ENCODE data around the gene DRC7.
"Not testable (repeated sequence)": the region's sequence is repeated elsewhere in the genome, so short reads cannot be mapped to it uniquely, and the experiment has no call there.

DRC7 gene

GRCh38 chr16:57765160-57765728 is 70.6 kb downstream of the DRC7 start:
- in situ Hi-C loops (cut with MboI; ENCODE audit: low pct_unique_long_range_greater_than_20kb, low sequenced_read_pairs): loop anchor here (25.0 kb wide), 1 partner anchor 222 kb away; a partner anchor contains a TSS
- no peak for DNase-seq

- no peak for DNase-seq
- in situ Hi-C loops (cut with MboI; ENCODE audit: low pct_unique_long_range_greater_than_20kb, low sequenced_read_pairs): loop anchor here (25.0 kb wide), 1 partner anchor 220 kb away; a partner anchor contains a TSS
These were observed 72.2 kb downstream of the DRC7 start for GRCh38 chr16:57766714-57767348.

- DNase-seq: no peak
- in situ Hi-C loops (cut with MboI; ENCODE audit: low pct_unique_long_range_greater_than_20kb, low sequenced_read_pairs): loop anchor here (25.0 kb wide), 1 partner anchor 218 kb away; a partner anchor contains a TSS
These were observed 75.0 kb downstream of the DRC7 start for GRCh38 chr16:57769541-57770145.

- DNase-seq: no peak
- in situ Hi-C loops (cut with MboI; ENCODE audit: low pct_unique_long_range_greater_than_20kb, low sequenced_read_pairs): loop anchor here (25.0 kb wide), 1 partner anchor 217 kb away; a partner anchor contains a TSS
These were observed 75.8 kb downstream of the DRC7 start for GRCh38 chr16:57770361-57770760.

- in situ Hi-C loops (cut with MboI; ENCODE audit: low pct_unique_long_range_greater_than_20kb, low sequenced_read_pairs): loop anchor here (25.0 kb wide), 1 partner anchor 216 kb away; a partner anchor contains a TSS
- no peak for DNase-seq
These were observed 76.7 kb downstream of the DRC7 start for GRCh38 chr16:57771141-57771785.

GRCh38 chr16:57773019-57773418 is 78.4 kb downstream of the DRC7 start:
- in situ Hi-C loops (cut with MboI; ENCODE audit: low pct_unique_long_range_greater_than_20kb, low sequenced_read_pairs): loop anchor here (25.0 kb wide), 1 partner anchor 214 kb away; a partner anchor contains a TSS

GRCh38 chr16:57773655-57774295 is 79.2 kb downstream of the DRC7 start:
- in situ Hi-C loops (cut with MboI; ENCODE audit: low pct_unique_long_range_greater_than_20kb, low sequenced_read_pairs): loop anchor here (25.0 kb wide), 1 partner anchor 214 kb away; a partner anchor contains a TSS
- no peak for DNase-seq

More at GRCh38 chr16:57773019-57773418, 78.4 kb downstream of the DRC7 start:
- no peak for DNase-seq

GRCh38 chr16:57774705-57775285 is 80.2 kb downstream of the DRC7 start:
- DNase-seq: no peak
- in situ Hi-C loops (cut with MboI; ENCODE audit: low pct_unique_long_range_greater_than_20kb, low sequenced_read_pairs): loop anchor here (25.0 kb wide), 1 partner anchor 213 kb away; a partner anchor contains a TSS

- no peak for DNase-seq
- in situ Hi-C loops (cut with MboI; ENCODE audit: low pct_unique_long_range_greater_than_20kb, low sequenced_read_pairs): no loop called here
These were observed 81.3 kb downstream of the DRC7 start for GRCh38 chr16:57775661-57776469.

GRCh38 chr16:57778658-57779057 is 84.1 kb downstream of the DRC7 start:
- no peak for DNase-seq
- in situ Hi-C loops (cut with MboI; ENCODE audit: low pct_unique_long_range_greater_than_20kb, low sequenced_read_pairs): no loop called here

GRCh38 chr16:57779836-57780235 is 85.2 kb downstream of the DRC7 start:
- DNase-seq; in situ Hi-C loops (cut with MboI; ENCODE audit: low pct_unique_long_range_greater_than_20kb, low sequenced_read_pairs): not testable (repeated sequence)

GRCh38 chr16:57781349-57781740 is 86.7 kb downstream of the DRC7 start:
- DNase-seq: no peak
- in situ Hi-C loops (cut with MboI; ENCODE audit: low pct_unique_long_range_greater_than_20kb, low sequenced_read_pairs): no loop called here
